NT2/D1 (cell line): ENCODE measurements around the gene MAD1L1.

ENCODE experiments used
- DNase-seq: peaks from one replicate; pipeline ENCODE4 v3.0.0-alpha.2; 2011; ENCODE audit warnings: low read depth, low spot score
- H3K27me3 ChIP-seq: 2 replicates; pipeline ENCODE4 v1.6.0; 2011; ENCODE audit warnings: mild to moderate bottlenecking; ENCODE audit not compliant: insufficient read length, insufficient read depth
- H3K36me3 ChIP-seq: 2 replicates; pipeline ENCODE4 v1.6.1; 2011; ENCODE audit warnings: mild to moderate bottlenecking, low read length, mixed read lengths; ENCODE audit not compliant: insufficient read depth, insufficient read length
- H3K4me1 ChIP-seq: 2 replicates; pipeline ENCODE4 v1.5.1; 2011; ENCODE audit not compliant: insufficient read depth, insufficient read length
- H3K4me3 ChIP-seq: 2 replicates; pipeline ENCODE4 v1.5.1; 2011; ENCODE audit warnings: low read depth; ENCODE audit not compliant: insufficient read length
- H3K9ac ChIP-seq: 2 replicates; pipeline ENCODE4 v1.6.0; 2011; ENCODE audit warnings: low read depth; ENCODE audit not compliant: insufficient read length
- H3K9me3 ChIP-seq: 2 replicates; pipeline ENCODE4 v1.5.1; 2011; ENCODE audit warnings: mild to moderate bottlenecking, low read length; ENCODE audit not compliant: insufficient read depth
- SUZ12 ChIP-seq: IDR thresholded peaks from 2 replicates; pipeline ENCODE4 v1.6.1; 2011; ENCODE audit not compliant: insufficient read length, insufficient read depth; ENCODE audit errors: extremely low read depth
- YY1 ChIP-seq: IDR thresholded peaks from 2 replicates; pipeline ENCODE4 v1.6.1; 2011; ENCODE audit not compliant: insufficient read length, insufficient read depth
- ZNF274 ChIP-seq: IDR thresholded peaks from 2 replicates; pipeline ENCODE4 v1.6.1; 2011; ENCODE audit warnings: mild to moderate bottlenecking, low read depth, low read length

Gene MAD1L1

GRCh38 chr7:2125931-2126330 is 106.8 kb downstream of the MAD1L1 start:
- H3K9ac ChIP-seq, result no peak overlapping the region
- H3K4me1 ChIP-seq, result peaks cover 14% of the 10 kb centered on the region
- no peak overlapping the region for H3K4me3 ChIP-seq
- TF ChIP-seq ZNF274, result no peak
- TF ChIP-seq SUZ12, result no peak
- H3K27me3 ChIP-seq, result no peaks in the 10 kb centered on the region
- DNase-seq, result no peak
- H3K9me3 ChIP-seq, result no peaks in the 10 kb centered on the region
- peaks cover 78% of the 10 kb centered on the region for H3K36me3 ChIP-seq

GRCh38 chr7:2124604-2125345 is 108.0 kb downstream of the MAD1L1 start:
- Histone ChIP-seq H3K9ac (no peak overlapping the region), H3K9me3 (no peaks in the 10 kb centered on the region), H3K27me3 (no peaks in the 10 kb centered on the region), H3K4me1 (peaks cover 19% of the 10 kb centered on the region), H3K4me3 (no peak overlapping the region), H3K36me3 (peaks cover 82% of the 10 kb centered on the region)
- no peak for DNase-seq
- no peak for TF ChIP-seq YY1
- TF ChIP-seq SUZ12, result no peak
- no peak for TF ChIP-seq ZNF274

GRCh38 chr7:2123916-2124315 is 108.8 kb downstream of the MAD1L1 start:
- DNase-seq, result no peak
- TF ChIP-seq ZNF274, result no peak
- TF ChIP-seq SUZ12, result no peak
- TF ChIP-seq YY1, result no peak
- no peaks in the 10 kb centered on the region for H3K27me3 ChIP-seq
- H3K36me3 ChIP-seq, result peaks cover 81% of the 10 kb centered on the region
- peak overlapping the region; percentile 42 for H3K9ac ChIP-seq
- H3K9me3 ChIP-seq, result no peaks in the 10 kb centered on the region
- H3K4me1 ChIP-seq, result peaks cover 19% of the 10 kb centered on the region
- no peak overlapping the region for H3K4me3 ChIP-seq

GRCh38 chr7:2123360-2123759 is 109.4 kb downstream of the MAD1L1 start:
- no peak overlapping the region for H3K4me3 ChIP-seq
- no peaks in the 10 kb centered on the region for H3K27me3 ChIP-seq
- TF ChIP-seq YY1, result no peak
- H3K4me1 ChIP-seq, result peaks cover 19% of the 10 kb centered on the region
- H3K9ac ChIP-seq, result no peak overlapping the region
- peaks cover 79% of the 10 kb centered on the region for H3K36me3 ChIP-seq
- no peaks in the 10 kb centered on the region for H3K9me3 ChIP-seq
- DNase-seq, result no peak

GRCh38 chr7:2122651-2123050 is 110.1 kb downstream of the MAD1L1 start:
- Histone ChIP-seq H3K4me1 (peaks cover 19% of the 10 kb centered on the region), H3K4me3 (no peak overlapping the region), H3K27me3 (no peaks in the 10 kb centered on the region), H3K9ac (no peak overlapping the region), H3K9me3 (no peaks in the 10 kb centered on the region), H3K36me3 (peaks cover 74% of the 10 kb centered on the region)
- no peak for TF ChIP-seq YY1
- TF ChIP-seq SUZ12, result no peak
- TF ChIP-seq ZNF274, result no peak
- no peak for DNase-seq

GRCh38 chr7:2120841-2121830 is 111.6 kb downstream of the MAD1L1 start:
- no peak overlapping the region for H3K9ac ChIP-seq
- no peak for DNase-seq
- peaks cover 62% of the 10 kb centered on the region for H3K36me3 ChIP-seq
- H3K27me3 ChIP-seq, result no peaks in the 10 kb centered on the region
- no peak overlapping the region for H3K4me3 ChIP-seq
- peaks cover 23% of the 10 kb centered on the region for H3K4me1 ChIP-seq
- no peak for TF ChIP-seq SUZ12
- TF ChIP-seq ZNF274, result no peak
- TF ChIP-seq YY1, result no peak
- H3K9me3 ChIP-seq, result no peaks in the 10 kb centered on the region

DNA sequence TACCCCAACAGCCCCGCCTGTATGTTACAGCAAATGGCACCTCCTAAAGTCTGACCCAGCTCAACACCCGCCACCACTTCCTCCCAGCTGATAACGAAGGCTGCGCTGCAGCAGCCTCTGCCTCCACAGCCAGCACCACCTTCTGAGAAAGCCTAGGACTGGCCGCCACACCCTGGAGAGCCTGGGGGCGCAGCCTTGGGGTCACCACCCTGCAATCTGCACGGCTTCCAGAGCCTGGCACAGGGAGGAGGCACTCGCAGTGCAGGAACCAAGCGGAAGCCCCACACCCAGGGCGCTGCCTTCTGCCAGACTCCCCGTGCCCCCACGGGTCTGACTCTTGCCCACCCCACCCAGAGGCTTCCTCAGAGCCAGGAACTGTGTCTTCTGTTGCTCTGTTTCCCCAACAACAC is 112.5 kb downstream of the MAD1L1 start:
- Histone ChIP-seq H3K4me3 (no peak overlapping the region), H3K36me3 (peaks cover 62% of the 10 kb centered on the region), H3K4me1 (peaks cover 18% of the 10 kb centered on the region), H3K9ac (no peak overlapping the region), H3K9me3 (no peaks in the 10 kb centered on the region), H3K27me3 (no peaks in the 10 kb centered on the region)
- no peak for DNase-seq
- TF ChIP-seq SUZ12 (no peak), ZNF274 (no peak), YY1 (no peak)
